ENCODE measurements around the gene NMT1.
"Not testable (repeated sequence)": the region's sequence is repeated elsewhere in the genome, so short reads cannot be mapped to it uniquely, and the experiment has no call there.

NMT1 gene

GRCh38 chr17:45123930-45124796 is 63.0 kb downstream of the NMT1 start:
- H3K27ac ChIP-seq (ENCODE audit: low read depth, low read length): peak overlapping the region; percentile 71

DNA sequence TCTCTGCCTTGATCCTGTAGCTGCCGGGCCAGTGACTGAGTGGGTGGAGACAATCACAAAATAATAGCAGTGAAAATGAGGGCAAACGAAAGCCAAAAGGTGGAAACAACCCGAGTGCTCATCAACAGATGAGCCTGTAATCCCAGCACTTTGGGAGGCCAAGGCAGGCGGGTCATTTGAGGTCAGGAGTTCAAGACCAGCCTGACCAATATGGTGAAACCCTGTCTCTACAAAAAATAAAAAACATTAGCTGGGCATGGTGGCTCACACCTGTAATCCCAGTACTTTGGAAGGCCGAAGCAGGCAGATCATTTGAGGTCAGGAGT is 63.6 kb downstream of the NMT1 start:
- not testable (repeated sequence) for H3K27me3 ChIP-seq (ENCODE audit: control insufficient read depth, insufficient read depth, low read length); H3K9me3 ChIP-seq (ENCODE audit: control insufficient read depth, insufficient read depth, low read length); H3K4me3 ChIP-seq (ENCODE audit: low read depth, low read length); H3K9ac ChIP-seq (ENCODE audit: low read depth, low read length); H3K36me3 ChIP-seq (ENCODE audit: control insufficient read depth, insufficient read depth, low read length); H3K27ac ChIP-seq (ENCODE audit: low read depth, low read length)
- H3K4me1 ChIP-seq (ENCODE audit: control insufficient read depth, insufficient read depth, low read length): peaks cover 17% of the 10 kb centered on the region; the same call in 1 of the 2 replicates

More at GRCh38 chr17:45123930-45124796, 63.0 kb downstream of the NMT1 start:
- Histone ChIP-seq H3K9ac (ENCODE audit: low read depth, low read length) (no peak overlapping the region), H3K4me1 (ENCODE audit: control insufficient read depth, insufficient read depth, low read length) (peaks cover 12% of the 10 kb centered on the region; the same call in 1 of the 2 replicates), H3K36me3 (ENCODE audit: control insufficient read depth, insufficient read depth, low read length) (no peaks in the 10 kb centered on the region), H3K4me3 (ENCODE audit: low read depth, low read length) (no peak overlapping the region), H3K9me3 (ENCODE audit: control insufficient read depth, insufficient read depth, low read length) (no peaks in the 10 kb centered on the region), H3K27me3 (ENCODE audit: control insufficient read depth, insufficient read depth, low read length) (no peaks in the 10 kb centered on the region)

DNA sequence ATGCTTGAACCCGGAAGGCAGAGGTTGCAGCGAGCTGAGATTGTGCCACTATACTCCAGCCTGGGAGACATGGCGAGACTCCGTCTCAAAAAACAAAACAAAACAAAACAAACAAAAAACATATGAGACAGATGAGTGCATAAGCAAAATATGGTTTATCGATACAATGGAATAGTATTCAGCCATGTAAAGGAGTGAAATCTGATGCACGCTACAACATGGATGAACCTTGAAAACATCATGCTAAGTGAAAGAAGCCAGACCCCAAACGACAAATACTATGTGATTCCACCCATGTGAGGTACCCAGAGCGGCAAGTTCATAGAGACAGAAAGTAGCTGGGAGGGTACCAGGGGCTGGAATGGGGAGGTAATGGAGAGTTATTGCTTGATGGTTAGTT is 64.4 kb downstream of the NMT1 start:
- Histone ChIP-seq H3K4me3 (ENCODE audit: low read depth, low read length) (no peak overlapping the region), H3K27me3 (ENCODE audit: control insufficient read depth, insufficient read depth, low read length) (no peaks in the 10 kb centered on the region), H3K9ac (ENCODE audit: low read depth, low read length) (no peak overlapping the region), H3K27ac (ENCODE audit: low read depth, low read length) (no peak overlapping the region), H3K4me1 (ENCODE audit: control insufficient read depth, insufficient read depth, low read length) (peaks cover 17% of the 10 kb centered on the region; the same call in 1 of the 2 replicates), H3K36me3 (ENCODE audit: control insufficient read depth, insufficient read depth, low read length) (no peaks in the 10 kb centered on the region), H3K9me3 (ENCODE audit: control insufficient read depth, insufficient read depth, low read length) (no peaks in the 10 kb centered on the region)

DNA sequence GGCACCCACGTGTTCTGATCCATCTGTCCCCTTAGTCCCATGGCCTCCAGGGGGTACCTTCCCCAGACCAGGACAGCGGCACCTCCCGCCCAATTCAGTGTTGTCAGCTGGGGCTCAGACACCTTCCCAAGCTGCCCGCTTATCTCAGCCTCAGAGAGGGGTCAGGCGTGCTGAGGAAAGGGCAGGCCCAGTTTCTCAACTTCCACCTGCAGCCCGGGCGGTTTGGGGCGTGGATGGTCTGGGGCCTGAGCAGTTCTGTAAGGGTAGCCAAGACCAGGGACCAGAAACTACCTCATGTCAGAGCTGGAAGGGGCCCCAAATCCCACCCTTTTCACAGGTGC is 66.1 kb downstream of the NMT1 start:
- Histone ChIP-seq H3K4me3 (ENCODE audit: low read depth, low read length) (no peak overlapping the region), H3K36me3 (ENCODE audit: control insufficient read depth, insufficient read depth, low read length) (no peaks in the 10 kb centered on the region), H3K9me3 (ENCODE audit: control insufficient read depth, insufficient read depth, low read length) (no peaks in the 10 kb centered on the region), H3K4me1 (ENCODE audit: control insufficient read depth, insufficient read depth, low read length) (peaks cover 17% of the 10 kb centered on the region; the same call in 1 of the 2 replicates), H3K27ac (ENCODE audit: low read depth, low read length) (peak overlapping the region; percentile 20), H3K27me3 (ENCODE audit: control insufficient read depth, insufficient read depth, low read length) (no peaks in the 10 kb centered on the region; the same call in 1 of the 2 replicates), H3K9ac (ENCODE audit: low read depth, low read length) (no peak overlapping the region)

DNA sequence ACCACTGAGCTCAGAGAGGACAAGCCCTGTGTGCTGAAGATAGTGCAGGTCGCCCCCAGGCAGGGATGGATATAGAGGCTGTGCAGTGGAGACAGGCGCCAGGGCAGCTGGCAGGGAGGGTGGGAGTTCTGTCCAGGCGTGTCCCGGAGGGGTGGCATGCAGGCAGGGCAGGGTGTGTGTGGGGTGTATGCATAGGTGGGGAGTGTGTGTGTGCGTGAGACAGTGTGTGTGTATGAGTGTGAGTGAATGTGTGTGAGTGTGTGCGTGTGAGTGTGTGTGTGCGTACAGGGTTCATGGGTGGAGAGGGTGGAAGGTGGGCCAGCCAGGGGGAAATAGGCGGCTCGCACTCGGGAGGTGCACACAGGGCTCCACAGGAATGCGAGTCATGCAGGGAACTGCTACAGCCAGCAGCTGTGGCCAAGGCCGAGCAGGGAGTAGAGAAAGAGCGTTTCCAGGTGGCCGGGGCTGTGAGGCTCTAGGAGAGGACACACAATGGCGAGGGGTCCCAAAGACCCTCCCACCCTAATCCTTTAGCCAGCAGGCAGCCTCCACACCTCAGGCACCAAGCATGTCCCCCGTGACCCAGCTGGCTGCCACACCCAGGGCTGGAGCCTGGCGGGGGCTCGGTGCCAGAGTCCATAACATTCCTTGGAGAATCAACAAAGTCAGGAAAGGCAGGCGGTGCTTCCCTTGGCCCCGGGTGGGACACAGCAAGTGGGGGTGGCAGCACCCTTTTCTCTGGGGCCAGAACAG is 66.6 kb downstream of the NMT1 start:
- Histone ChIP-seq H3K4me1 (ENCODE audit: control insufficient read depth, insufficient read depth, low read length) (peaks cover 17% of the 10 kb centered on the region; the same call in 1 of the 2 replicates), H3K27me3 (ENCODE audit: control insufficient read depth, insufficient read depth, low read length) (no peaks in the 10 kb centered on the region; the same call in 1 of the 2 replicates), H3K9me3 (ENCODE audit: control insufficient read depth, insufficient read depth, low read length) (no peaks in the 10 kb centered on the region), H3K9ac (ENCODE audit: low read depth, low read length) (peak overlapping the region; percentile 5; the same call in 1 of the 2 replicates), H3K36me3 (ENCODE audit: control insufficient read depth, insufficient read depth, low read length) (no peaks in the 10 kb centered on the region), H3K4me3 (ENCODE audit: low read depth, low read length) (no peak overlapping the region), H3K27ac (ENCODE audit: low read depth, low read length) (peak overlapping the region; percentile 34)

DNA sequence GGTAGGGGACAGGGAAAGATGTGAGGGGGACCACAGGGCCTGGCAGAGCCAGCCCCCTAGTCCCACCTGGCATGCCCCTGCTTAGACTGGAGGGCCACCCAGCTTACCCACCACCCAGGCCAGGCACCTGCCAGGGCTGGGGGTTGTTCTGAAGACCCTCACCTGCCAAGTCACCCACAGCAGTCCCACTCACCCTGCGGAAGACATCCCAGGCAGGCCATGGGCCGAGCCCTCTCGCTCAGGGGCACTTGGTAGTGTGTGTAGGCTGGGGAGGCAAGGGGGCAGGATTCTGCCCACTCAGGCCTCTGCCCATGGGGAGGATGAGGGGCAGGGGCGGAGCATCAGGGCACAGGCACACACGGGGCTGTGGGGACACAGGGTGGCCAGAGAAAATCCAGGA is 67.2 kb downstream of the NMT1 start:
- Histone ChIP-seq H3K36me3 (ENCODE audit: control insufficient read depth, insufficient read depth, low read length) (no peaks in the 10 kb centered on the region), H3K9ac (ENCODE audit: low read depth, low read length) (peak overlapping the region; percentile 5; the same call in 1 of the 2 replicates), H3K9me3 (ENCODE audit: control insufficient read depth, insufficient read depth, low read length) (no peaks in the 10 kb centered on the region), H3K27me3 (ENCODE audit: control insufficient read depth, insufficient read depth, low read length) (no peaks in the 10 kb centered on the region; the same call in 1 of the 2 replicates), H3K4me1 (ENCODE audit: control insufficient read depth, insufficient read depth, low read length) (peaks cover 17% of the 10 kb centered on the region; the same call in 1 of the 2 replicates), H3K27ac (ENCODE audit: low read depth, low read length) (peak overlapping the region; percentile 34), H3K4me3 (ENCODE audit: low read depth, low read length) (no peak overlapping the region)

DNA sequence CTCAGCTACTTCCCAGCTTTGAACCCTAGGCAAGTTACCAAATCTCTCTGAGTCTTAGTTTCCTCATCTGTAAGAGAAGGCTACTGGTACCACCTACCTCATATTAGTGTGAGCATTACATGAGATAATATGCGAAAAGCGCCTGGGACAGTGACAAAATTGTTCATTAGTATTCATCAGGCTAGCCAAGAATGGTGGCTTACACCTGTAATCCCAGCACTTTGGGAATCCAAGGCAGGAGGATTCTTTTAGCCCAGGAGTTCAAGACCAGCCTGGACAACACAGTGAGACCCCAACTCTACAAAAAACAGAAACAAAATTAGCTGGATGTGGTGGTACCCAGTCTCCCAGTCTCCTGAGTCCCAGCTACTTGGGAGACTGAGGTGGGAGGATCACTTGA is 67.9 kb downstream of the NMT1 start:
- no peaks in the 10 kb centered on the region; the same call in 1 of the 2 replicates for H3K27me3 ChIP-seq (ENCODE audit: control insufficient read depth, insufficient read depth, low read length)
- peaks cover 17% of the 10 kb centered on the region; the same call in 1 of the 2 replicates for H3K4me1 ChIP-seq (ENCODE audit: control insufficient read depth, insufficient read depth, low read length)
- H3K27ac ChIP-seq (ENCODE audit: low read depth, low read length): no peak overlapping the region
- no peak overlapping the region for H3K9ac ChIP-seq (ENCODE audit: low read depth, low read length)
- H3K4me3 ChIP-seq (ENCODE audit: low read depth, low read length): no peak overlapping the region
- H3K9me3 ChIP-seq (ENCODE audit: control insufficient read depth, insufficient read depth, low read length): no peaks in the 10 kb centered on the region
- H3K36me3 ChIP-seq (ENCODE audit: control insufficient read depth, insufficient read depth, low read length): no peaks in the 10 kb centered on the region

DNA sequence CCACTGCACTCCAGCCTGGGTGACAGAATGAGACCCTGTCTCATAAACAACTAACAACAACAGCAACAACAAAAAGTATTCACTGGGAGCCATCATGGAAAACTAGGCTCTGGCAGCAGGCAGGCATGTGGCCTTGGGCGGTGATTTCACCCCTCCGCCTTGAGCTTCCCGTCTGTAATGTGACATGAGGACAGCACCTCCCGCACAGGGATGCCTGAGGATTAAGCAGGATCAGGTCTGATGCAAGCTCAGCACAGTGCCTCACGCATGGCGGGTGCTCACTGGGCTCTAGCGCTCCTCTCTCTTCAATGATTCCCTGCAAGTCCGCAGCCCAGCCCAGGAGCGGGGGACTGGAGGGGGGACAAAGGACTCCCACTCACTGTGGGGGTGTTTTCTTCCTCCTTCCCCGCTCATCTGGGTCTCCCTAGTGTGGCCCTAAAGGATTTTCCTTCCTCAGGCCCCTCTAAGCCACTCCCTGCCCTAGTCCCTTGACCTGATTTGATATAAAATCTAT is 68.4 kb downstream of the NMT1 start:
- Histone ChIP-seq H3K4me3 (ENCODE audit: low read depth, low read length) (no peak overlapping the region), H3K9me3 (ENCODE audit: control insufficient read depth, insufficient read depth, low read length) (no peaks in the 10 kb centered on the region), H3K36me3 (ENCODE audit: control insufficient read depth, insufficient read depth, low read length) (no peaks in the 10 kb centered on the region), H3K4me1 (ENCODE audit: control insufficient read depth, insufficient read depth, low read length) (peaks cover 17% of the 10 kb centered on the region; the same call in 1 of the 2 replicates), H3K27ac (ENCODE audit: low read depth, low read length) (peak overlapping the region; percentile 2), H3K9ac (ENCODE audit: low read depth, low read length) (no peak overlapping the region), H3K27me3 (ENCODE audit: control insufficient read depth, insufficient read depth, low read length) (no peaks in the 10 kb centered on the region; the same call in 1 of the 2 replicates)

DNA sequence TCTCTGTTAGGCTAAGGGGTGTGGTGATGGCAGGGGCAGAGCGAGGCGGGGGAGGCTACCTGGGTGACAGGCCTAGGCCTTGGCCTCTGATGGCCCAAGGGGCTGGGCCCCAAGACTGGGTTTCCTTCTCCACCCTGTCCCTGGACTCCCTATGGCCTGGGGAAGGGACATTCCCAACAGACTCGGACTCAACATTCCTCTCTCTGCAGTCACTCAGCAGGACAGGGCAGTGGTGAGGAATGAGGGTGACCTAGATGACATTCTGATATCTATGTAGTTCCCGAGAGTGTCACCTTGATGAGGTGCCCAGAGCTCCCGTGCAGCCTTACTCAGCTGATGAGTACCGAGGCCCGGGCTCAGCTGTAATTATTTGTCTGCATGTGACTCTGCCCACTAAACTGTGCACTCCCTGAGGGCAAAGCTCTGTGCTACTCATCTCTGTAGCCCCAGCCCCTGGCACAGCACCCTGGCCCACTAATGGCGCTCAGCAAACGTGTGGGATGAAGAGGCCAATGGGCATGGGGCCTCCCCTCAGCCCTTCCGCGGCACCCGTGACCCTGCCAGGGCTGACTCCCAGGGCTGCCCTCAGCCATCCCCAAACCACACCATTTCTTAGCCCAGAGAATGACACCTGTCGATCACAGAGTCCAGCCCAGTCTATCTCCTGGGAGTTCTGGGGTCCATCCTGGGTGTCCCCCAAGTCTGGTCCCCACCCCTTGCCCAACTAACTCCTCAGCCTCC is 69.0 kb downstream of the NMT1 start:
- no peak overlapping the region for H3K9ac ChIP-seq (ENCODE audit: low read depth, low read length)
- peak overlapping the region; percentile 2 for H3K27ac ChIP-seq (ENCODE audit: low read depth, low read length)
- H3K36me3 ChIP-seq (ENCODE audit: control insufficient read depth, insufficient read depth, low read length): no peaks in the 10 kb centered on the region
- no peaks in the 10 kb centered on the region; the same call in 1 of the 2 replicates for H3K27me3 ChIP-seq (ENCODE audit: control insufficient read depth, insufficient read depth, low read length)
- H3K4me3 ChIP-seq (ENCODE audit: low read depth, low read length): no peak overlapping the region
- H3K9me3 ChIP-seq (ENCODE audit: control insufficient read depth, insufficient read depth, low read length): no peaks in the 10 kb centered on the region
- H3K4me1 ChIP-seq (ENCODE audit: control insufficient read depth, insufficient read depth, low read length): peaks cover 17% of the 10 kb centered on the region; the same call in 1 of the 2 replicates
